ENCODE results near the gene MZT2B.
"Not testable (repeated sequence)": the region's sequence is repeated elsewhere in the genome, so short reads cannot be mapped to it uniquely, and the experiment has no call there.

Gene MZT2B

GRCh38 chr2:130207051-130207450 is 25.0 kb downstream of the MZT2B start:
- H3K36me3 ChIP-seq (ENCODE audit: insufficient read depth); H3K9ac ChIP-seq; H2AFZ ChIP-seq (ENCODE audit: low read depth); H3K4me2 ChIP-seq; H3K4me3 ChIP-seq (IDR thresholded peaks at IDR 0.05; ENCODE audit: insufficient read depth, low read depth, low read length); H3K27ac ChIP-seq; H4K20me1 ChIP-seq (ENCODE audit: insufficient read depth); H3K27me3 ChIP-seq (ENCODE audit: insufficient read depth, low read depth); H3K79me2 ChIP-seq (ENCODE audit: insufficient read depth, low read depth); H3K4me1 ChIP-seq (ENCODE audit: low read depth, poor library complexity, severe bottlenecking): not testable (repeated sequence)

DNA sequence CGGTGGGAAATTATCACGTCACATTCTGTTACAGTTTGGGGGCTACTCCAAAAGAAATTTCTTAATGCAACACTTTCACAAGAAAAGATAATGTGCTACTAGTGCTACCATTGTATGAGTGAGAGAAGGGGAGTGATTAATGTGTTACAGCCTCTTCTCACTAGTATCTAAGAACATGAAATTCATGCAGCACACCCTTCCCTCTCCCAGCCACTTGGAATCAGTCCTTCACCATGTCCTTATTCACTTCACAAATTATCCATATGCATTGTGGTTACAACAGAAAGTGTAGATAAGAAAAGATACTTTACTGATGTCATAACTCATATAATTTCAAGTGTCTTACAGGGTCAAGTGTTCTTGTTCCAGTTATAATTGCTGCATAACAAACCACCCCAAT is 37.1 kb downstream of the MZT2B start:
- H3K4me3 ChIP-seq (IDR thresholded peaks at IDR 0.05; ENCODE audit: insufficient read depth, low read depth, low read length); H4K20me1 ChIP-seq (ENCODE audit: insufficient read depth); H3K4me1 ChIP-seq (ENCODE audit: low read depth, poor library complexity, severe bottlenecking); H3K9ac ChIP-seq; H3K27ac ChIP-seq; H3K27me3 ChIP-seq (ENCODE audit: insufficient read depth, low read depth); H2AFZ ChIP-seq (ENCODE audit: low read depth); H3K36me3 ChIP-seq (ENCODE audit: insufficient read depth); H3K4me2 ChIP-seq; H3K79me2 ChIP-seq (ENCODE audit: insufficient read depth, low read depth): not testable (repeated sequence)

DNA sequence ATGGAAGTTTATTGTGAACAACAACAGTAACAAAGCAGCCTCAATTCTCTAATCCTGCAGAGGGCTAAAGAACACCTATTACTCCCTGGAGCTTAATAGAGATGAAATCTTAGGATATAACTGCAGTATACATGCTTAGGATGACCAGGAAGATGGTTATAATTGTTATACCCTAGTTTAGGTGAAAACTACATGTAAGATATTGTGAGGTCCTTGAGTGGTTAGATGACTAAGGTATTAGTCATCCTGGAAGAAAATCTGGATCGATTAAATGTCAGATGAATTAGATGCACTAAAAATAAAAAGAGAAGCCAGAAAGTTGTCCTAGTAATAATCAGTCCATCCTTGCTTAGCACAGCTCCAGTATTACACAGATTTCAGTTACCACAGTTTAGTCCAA is 38.4 kb downstream of the MZT2B start:
- not testable (repeated sequence) for H3K27me3 ChIP-seq (ENCODE audit: insufficient read depth, low read depth); H3K4me3 ChIP-seq (IDR thresholded peaks at IDR 0.05; ENCODE audit: insufficient read depth, low read depth, low read length); H3K36me3 ChIP-seq (ENCODE audit: insufficient read depth); H3K27ac ChIP-seq; H4K20me1 ChIP-seq (ENCODE audit: insufficient read depth); H2AFZ ChIP-seq (ENCODE audit: low read depth); H3K9ac ChIP-seq; H3K79me2 ChIP-seq (ENCODE audit: insufficient read depth, low read depth); H3K4me1 ChIP-seq (ENCODE audit: low read depth, poor library complexity, severe bottlenecking); H3K4me2 ChIP-seq

DNA sequence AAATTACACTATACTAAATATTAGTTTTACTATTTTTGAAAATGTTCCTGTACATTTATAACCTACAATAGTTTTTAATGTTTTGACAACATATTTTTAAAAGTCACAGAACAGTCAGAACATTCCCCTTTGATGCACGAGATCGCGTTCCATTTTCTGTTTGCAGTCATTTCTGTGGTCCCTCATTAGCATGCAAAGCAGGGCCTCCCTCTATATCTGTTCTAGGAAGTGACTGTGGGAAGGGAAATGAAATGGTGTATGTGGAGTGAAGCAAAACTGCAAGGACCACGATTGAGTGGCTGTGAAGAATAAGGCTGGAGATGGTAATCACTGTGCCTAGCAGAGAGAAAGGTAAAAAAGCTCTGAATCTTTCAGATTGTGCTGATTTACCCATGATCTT is 40.5 kb downstream of the MZT2B start:
- H3K27ac ChIP-seq; H3K36me3 ChIP-seq (ENCODE audit: insufficient read depth); H3K9ac ChIP-seq: not testable (repeated sequence)

GRCh38 chr2:130228005-130228404 is 45.9 kb downstream of the MZT2B start:
- H3K36me3 ChIP-seq (ENCODE audit: insufficient read depth); H3K79me2 ChIP-seq (ENCODE audit: insufficient read depth, low read depth); H3K27me3 ChIP-seq (ENCODE audit: insufficient read depth, low read depth); H2AFZ ChIP-seq (ENCODE audit: low read depth); H3K4me3 ChIP-seq (IDR thresholded peaks at IDR 0.05; ENCODE audit: insufficient read depth, low read depth, low read length); H4K20me1 ChIP-seq (ENCODE audit: insufficient read depth); H3K27ac ChIP-seq; H3K4me1 ChIP-seq (ENCODE audit: low read depth, poor library complexity, severe bottlenecking); H3K4me2 ChIP-seq; H3K9ac ChIP-seq: not testable (repeated sequence)

More for the DNA sequence above, 40.5 kb downstream of the MZT2B start:
- H3K4me2 ChIP-seq; H4K20me1 ChIP-seq (ENCODE audit: insufficient read depth); H3K27me3 ChIP-seq (ENCODE audit: insufficient read depth, low read depth); H2AFZ ChIP-seq (ENCODE audit: low read depth); H3K79me2 ChIP-seq (ENCODE audit: insufficient read depth, low read depth); H3K4me3 ChIP-seq (IDR thresholded peaks at IDR 0.05; ENCODE audit: insufficient read depth, low read depth, low read length); H3K4me1 ChIP-seq (ENCODE audit: low read depth, poor library complexity, severe bottlenecking): not testable (repeated sequence)

DNA sequence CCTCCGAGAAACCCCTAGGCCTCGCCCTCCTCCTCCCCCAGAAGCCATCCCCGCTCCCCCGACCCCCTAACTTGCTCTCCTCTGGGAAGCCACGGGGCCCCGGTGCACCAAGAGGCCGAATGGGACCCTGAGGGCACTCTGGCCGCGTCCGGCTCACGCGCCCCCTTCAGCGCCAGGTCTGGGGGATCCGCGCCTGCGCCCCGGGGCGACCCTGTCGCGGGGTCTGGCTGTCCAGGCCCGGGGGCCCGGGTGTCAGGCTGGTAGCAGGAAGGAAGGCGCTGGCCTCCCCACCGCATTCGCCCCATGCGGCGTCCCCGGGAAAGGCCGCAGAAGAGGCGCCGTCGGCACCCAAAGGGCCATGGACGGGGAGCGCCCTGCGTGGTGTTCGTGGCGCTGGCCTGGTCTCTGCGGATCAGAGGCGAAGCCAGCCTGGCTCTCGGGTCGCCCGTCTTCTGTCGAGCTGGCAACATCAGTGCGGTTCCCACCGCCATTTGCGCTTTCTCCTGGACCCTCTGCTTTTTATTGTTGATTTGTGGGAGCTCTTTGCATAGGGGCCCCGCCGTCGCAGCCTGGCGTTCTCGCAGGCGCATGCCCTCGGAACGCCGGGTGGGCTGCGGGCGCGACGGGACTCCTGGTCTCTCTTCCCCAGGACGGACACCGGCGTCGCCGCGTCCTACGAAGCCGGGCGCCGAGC is 46.6 kb downstream of the MZT2B start:
- not testable (repeated sequence) for H3K9ac ChIP-seq; H2AFZ ChIP-seq (ENCODE audit: low read depth); H3K79me2 ChIP-seq (ENCODE audit: insufficient read depth, low read depth); H3K4me3 ChIP-seq (IDR thresholded peaks at IDR 0.05; ENCODE audit: insufficient read depth, low read depth, low read length); H3K27ac ChIP-seq; H3K27me3 ChIP-seq (ENCODE audit: insufficient read depth, low read depth); H3K36me3 ChIP-seq (ENCODE audit: insufficient read depth); H4K20me1 ChIP-seq (ENCODE audit: insufficient read depth); H3K4me2 ChIP-seq; H3K4me1 ChIP-seq (ENCODE audit: low read depth, poor library complexity, severe bottlenecking)

DNA sequence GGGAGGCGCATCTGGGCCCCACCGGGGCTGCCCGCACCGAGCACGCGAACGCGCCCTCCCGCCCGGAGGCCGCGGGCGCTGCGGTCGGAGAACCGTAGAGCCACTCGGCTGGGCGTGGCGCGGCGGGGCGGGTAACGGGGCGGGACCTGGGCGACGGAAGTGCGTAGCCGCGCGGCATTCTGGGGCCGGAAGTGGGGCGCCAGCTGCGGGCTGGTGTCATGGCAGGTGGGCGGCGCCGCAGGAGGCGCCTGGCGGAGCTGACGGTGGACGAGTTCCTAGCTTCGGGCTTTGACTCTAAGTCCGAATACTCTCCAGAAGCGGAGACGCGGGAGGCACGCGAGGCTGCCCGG is 47.1 kb downstream of the MZT2B start:
- H3K79me2 ChIP-seq (ENCODE audit: insufficient read depth, low read depth); H3K4me3 ChIP-seq (IDR thresholded peaks at IDR 0.05; ENCODE audit: insufficient read depth, low read depth, low read length); H3K27me3 ChIP-seq (ENCODE audit: insufficient read depth, low read depth); H4K20me1 ChIP-seq (ENCODE audit: insufficient read depth); H3K9ac ChIP-seq; H3K4me1 ChIP-seq (ENCODE audit: low read depth, poor library complexity, severe bottlenecking); H3K4me2 ChIP-seq; H3K27ac ChIP-seq; H3K36me3 ChIP-seq (ENCODE audit: insufficient read depth); H2AFZ ChIP-seq (ENCODE audit: low read depth): not testable (repeated sequence)

- H3K4me3 ChIP-seq (IDR thresholded peaks at IDR 0.05; ENCODE audit: insufficient read depth, low read depth, low read length); H3K9ac ChIP-seq; H3K79me2 ChIP-seq (ENCODE audit: insufficient read depth, low read depth); H3K4me2 ChIP-seq; H3K27ac ChIP-seq; H3K36me3 ChIP-seq (ENCODE audit: insufficient read depth); H3K27me3 ChIP-seq (ENCODE audit: insufficient read depth, low read depth); H2AFZ ChIP-seq (ENCODE audit: low read depth); H4K20me1 ChIP-seq (ENCODE audit: insufficient read depth); H3K4me1 ChIP-seq (ENCODE audit: low read depth, poor library complexity, severe bottlenecking): not testable (repeated sequence)
Measured at GRCh38 chr2:130230376-130230775, 48.3 kb downstream of the MZT2B start.

GRCh38 chr2:130230907-130231306 is 48.8 kb downstream of the MZT2B start:
- not testable (repeated sequence) for H2AFZ ChIP-seq (ENCODE audit: low read depth); H4K20me1 ChIP-seq (ENCODE audit: insufficient read depth); H3K9ac ChIP-seq; H3K27ac ChIP-seq; H3K36me3 ChIP-seq (ENCODE audit: insufficient read depth); H3K4me3 ChIP-seq (IDR thresholded peaks at IDR 0.05; ENCODE audit: insufficient read depth, low read depth, low read length); H3K79me2 ChIP-seq (ENCODE audit: insufficient read depth, low read depth); H3K4me1 ChIP-seq (ENCODE audit: low read depth, poor library complexity, severe bottlenecking); H3K4me2 ChIP-seq; H3K27me3 ChIP-seq (ENCODE audit: insufficient read depth, low read depth)

All from KMS-11 (cell line).